ENCODE data around the gene PTGDS. TPM values are rescaled to one million over a fixed set of nuclear protein-coding genes. Genes with fewer than 3 reads are reported as not detected.
A peak's percentile ranks its signal among the peaks of the same experiment; 100 is the strongest.

The PTGDS gene
- total RNA-seq, 1 donor from 2014 or later, result 52.6 TPM

DNA sequence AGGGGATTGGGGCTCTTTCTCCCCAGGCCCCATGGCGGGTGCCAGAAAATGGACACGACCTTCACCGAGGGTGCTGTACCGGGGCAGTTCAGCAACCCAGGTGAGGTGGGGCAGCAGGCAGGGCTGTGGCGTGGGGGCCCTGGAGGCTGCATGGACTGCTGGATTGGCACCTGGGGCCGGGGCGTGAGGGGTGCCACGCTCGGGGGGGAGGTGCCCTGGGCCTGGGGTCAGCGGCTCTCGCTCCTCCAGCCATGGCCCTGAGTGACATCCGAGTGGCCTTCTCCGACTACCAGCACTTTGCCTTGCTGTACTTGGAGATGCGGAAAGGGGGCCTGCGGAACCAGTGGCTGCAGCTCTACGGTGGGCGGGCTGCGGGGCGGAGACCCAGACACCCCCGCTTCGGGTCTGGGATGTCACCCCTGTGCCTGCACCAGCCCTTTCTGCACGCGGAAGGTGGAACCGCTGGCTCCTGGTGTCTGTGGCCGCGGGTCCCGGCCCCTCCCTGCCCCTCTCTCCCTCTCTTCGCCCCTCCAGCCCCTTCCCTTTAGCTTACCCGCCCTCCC lies 7.2 kb downstream of the PTGDS start:
- DNase-seq (ENCODE audit: low spot score in 2 of 2, unreplicated experiment in 2 of 2), result no peak
- no peak overlapping the region for H3K4me3 Mint-ChIP-seq
- no peak for TF ChIP-seq CTCF (IDR thresholded peaks at IDR 0.05; ENCODE audit: unreplicated experiment)

GRCh38 chr9:136985027-136985602 lies 7.8 kb downstream of the PTGDS start:
- Mint-ChIP-seq H3K36me3 (no peaks in the 10 kb centered on the region), H3K27me3 (ENCODE audit: low read depth) (peaks cover 3% of the 10 kb centered on the region), H3K9me3 (no peaks in the 10 kb centered on the region), H3K4me3 (no peak overlapping the region), H3K27ac (no peak overlapping the region), H3K4me1 (peaks cover 3% of the 10 kb centered on the region)
- TF ChIP-seq CTCF (IDR thresholded peaks at IDR 0.05; ENCODE audit: unreplicated experiment), result no peak
- no peak for DNase-seq (ENCODE audit: low spot score in 2 of 2, unreplicated experiment in 2 of 2)

More for the DNA sequence above, 7.2 kb downstream of the PTGDS start:
- Mint-ChIP-seq H3K27ac (no peak overlapping the region), H3K4me1 (no peaks in the 10 kb centered on the region), H3K9me3 (no peaks in the 10 kb centered on the region), H3K27me3 (ENCODE audit: low read depth) (peaks cover 2% of the 10 kb centered on the region), H3K36me3 (no peaks in the 10 kb centered on the region)

GRCh38 chr9:136985853-136986252 lies 8.5 kb downstream of the PTGDS start:
- TF ChIP-seq CTCF (IDR thresholded peaks at IDR 0.05; ENCODE audit: unreplicated experiment), result no peak
- no peak for DNase-seq (ENCODE audit: low spot score in 2 of 2, unreplicated experiment in 2 of 2)
- H3K4me1 Mint-ChIP-seq, result peaks cover 3% of the 10 kb centered on the region
- H3K4me3 Mint-ChIP-seq, result no peak overlapping the region
- H3K27ac Mint-ChIP-seq, result no peak overlapping the region
- H3K36me3 Mint-ChIP-seq, result no peaks in the 10 kb centered on the region
- H3K9me3 Mint-ChIP-seq, result peaks cover 5% of the 10 kb centered on the region
- H3K27me3 Mint-ChIP-seq (ENCODE audit: low read depth), result peaks cover 4% of the 10 kb centered on the region

DNA sequence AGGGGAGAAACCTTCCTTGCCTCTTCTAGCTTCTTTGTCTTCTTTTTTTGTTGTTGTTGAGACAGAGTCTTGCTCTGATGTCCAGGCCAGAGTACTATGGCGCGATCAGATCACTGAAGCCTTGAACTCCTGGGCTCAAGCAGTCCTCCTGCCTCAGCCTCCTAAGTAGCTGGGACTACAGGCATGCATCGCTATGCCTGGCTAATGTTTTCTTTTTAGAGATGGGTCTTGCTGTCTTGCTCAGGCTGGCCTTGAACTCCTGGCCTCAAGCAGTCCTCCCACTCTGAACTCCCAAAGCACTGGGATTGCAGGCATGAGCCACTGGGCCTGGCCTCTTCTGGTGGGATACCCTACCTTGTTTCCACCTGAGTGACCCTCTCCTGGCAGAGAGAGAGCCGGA lies 11.6 kb downstream of the PTGDS start:
- no peak for DNase-seq (ENCODE audit: low spot score in 2 of 2, unreplicated experiment in 2 of 2)
- H3K27me3 Mint-ChIP-seq (ENCODE audit: low read depth), result peaks cover 3% of the 10 kb centered on the region
- no peak for TF ChIP-seq CTCF (IDR thresholded peaks at IDR 0.05; ENCODE audit: unreplicated experiment)
- peaks cover 5% of the 10 kb centered on the region for H3K9me3 Mint-ChIP-seq
- H3K4me3 Mint-ChIP-seq, result no peak overlapping the region
- no peak overlapping the region for H3K27ac Mint-ChIP-seq
- no peaks in the 10 kb centered on the region for H3K36me3 Mint-ChIP-seq
- H3K4me1 Mint-ChIP-seq, result peaks cover 13% of the 10 kb centered on the region

- peak overlapping the region; percentile 69 for H3K4me3 Mint-ChIP-seq
- H3K27me3 Mint-ChIP-seq (ENCODE audit: low read depth), result peaks cover 2% of the 10 kb centered on the region
- H3K27ac Mint-ChIP-seq, result peak overlapping the region; percentile 8
- no peak for DNase-seq (ENCODE audit: low spot score in 2 of 2, unreplicated experiment in 2 of 2)
- no peaks in the 10 kb centered on the region for H3K36me3 Mint-ChIP-seq
- no peak for TF ChIP-seq CTCF (IDR thresholded peaks at IDR 0.05; ENCODE audit: unreplicated experiment)
- peaks cover 13% of the 10 kb centered on the region for H3K4me1 Mint-ChIP-seq
- H3K9me3 Mint-ChIP-seq, result peaks cover 5% of the 10 kb centered on the region
These were observed 13.1 kb downstream of the PTGDS start for GRCh38 chr9:136990242-136990911.

Data from mesothelial cell of epicardium (in vitro differentiated cells).